Activated CD4-positive, alpha-beta T cell treated with anti-CD3 and anti-CD28 coated beads for 24 hours (primary cell): ENCODE results near the gene HBG2.
"Not testable (repeated sequence)": the region's sequence is repeated elsewhere in the genome, so short reads cannot be mapped to it uniquely, and the experiment has no call there.

ENCODE experiments used
- DNase-seq, 2 donors: peaks; one replicate each; pipeline ENCODE4 v3.0.0-alpha.2; 2020; ENCODE audit warnings: low read depth in 2 of 2

HBG2 gene

GRCh38 chr11:5254646-5255413 is at the start of gene HBG2:
HBG2 (minus strand) TSS chr11:5254781; CDS start chr11:5254728, 53 bp downstream.
- not testable (repeated sequence) for DNase-seq

DNA sequence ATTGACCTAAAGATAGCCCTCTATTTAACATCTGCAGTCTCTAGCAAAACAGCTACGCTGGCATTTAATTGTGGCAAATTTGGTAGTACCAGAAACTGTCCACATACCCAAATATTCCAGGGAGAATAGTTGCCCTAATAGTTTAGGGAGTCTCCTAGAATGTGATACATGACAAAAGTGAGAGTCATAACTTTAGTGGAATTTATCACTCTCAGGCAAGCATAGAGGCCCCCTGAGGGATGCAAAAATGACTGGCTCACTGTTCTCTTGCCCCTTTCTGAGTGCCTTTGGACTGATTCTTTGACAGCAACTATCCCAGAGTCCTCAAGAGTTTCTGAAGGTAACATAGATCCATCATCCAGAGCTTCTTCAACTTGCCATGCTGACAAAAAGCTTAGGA is 49.5 kb upstream of the HBG2 start:
- no peak for DNase-seq

- DNase-seq: no peak
Observed at GRCh38 chr11:5303626-5304025, 49.0 kb upstream of the HBG2 start.

DNA sequence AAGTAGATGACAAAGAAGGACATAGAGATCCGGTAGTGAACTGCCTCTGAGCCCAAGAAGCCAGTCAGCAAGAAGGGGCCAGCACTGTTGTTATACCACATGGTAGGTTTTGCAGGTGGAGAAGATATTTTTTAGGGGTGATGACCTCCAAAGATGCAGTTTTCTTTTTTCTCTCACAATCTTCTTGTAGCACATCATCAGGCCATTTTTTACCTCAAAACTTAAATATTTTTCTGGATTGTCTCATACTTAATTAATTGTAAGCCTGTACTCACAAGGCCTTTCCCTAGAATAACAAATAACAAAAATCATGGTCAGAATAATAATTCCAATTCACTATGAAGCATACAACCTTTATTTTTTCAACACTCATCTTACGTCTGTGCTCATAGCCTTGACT is 47.3 kb upstream of the HBG2 start, which contains the start of gene OR51B4:
Gene OR51B4 (minus strand): TSS at position 101 of the 400 bp plus-strand sequence. CDS start 0 bp downstream, at position 101.
- DNase-seq: no peak

DNA sequence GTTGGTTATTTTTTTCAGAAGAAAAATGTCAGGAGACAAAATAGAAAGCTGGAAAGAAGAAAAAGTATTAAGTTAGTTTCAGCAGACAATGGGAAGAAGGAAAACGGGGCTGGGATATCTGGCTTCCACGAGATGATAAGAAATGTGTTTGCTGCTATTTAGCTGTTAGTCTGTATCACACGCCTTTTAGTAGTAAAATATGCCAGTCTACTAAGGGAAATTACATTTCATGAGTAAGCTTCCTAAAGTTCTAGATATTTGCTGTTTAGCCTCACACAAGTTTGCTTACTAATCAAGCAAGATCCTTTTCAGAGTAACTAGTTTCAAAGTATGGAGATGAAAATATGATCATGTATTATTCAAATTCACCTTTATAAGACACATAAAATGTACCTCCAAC is 45.7 kb upstream of the HBG2 start:
- DNase-seq: no peak

GRCh38 chr11:5298451-5298850 is 43.9 kb upstream of the HBG2 start:
- DNase-seq: no peak

DNA sequence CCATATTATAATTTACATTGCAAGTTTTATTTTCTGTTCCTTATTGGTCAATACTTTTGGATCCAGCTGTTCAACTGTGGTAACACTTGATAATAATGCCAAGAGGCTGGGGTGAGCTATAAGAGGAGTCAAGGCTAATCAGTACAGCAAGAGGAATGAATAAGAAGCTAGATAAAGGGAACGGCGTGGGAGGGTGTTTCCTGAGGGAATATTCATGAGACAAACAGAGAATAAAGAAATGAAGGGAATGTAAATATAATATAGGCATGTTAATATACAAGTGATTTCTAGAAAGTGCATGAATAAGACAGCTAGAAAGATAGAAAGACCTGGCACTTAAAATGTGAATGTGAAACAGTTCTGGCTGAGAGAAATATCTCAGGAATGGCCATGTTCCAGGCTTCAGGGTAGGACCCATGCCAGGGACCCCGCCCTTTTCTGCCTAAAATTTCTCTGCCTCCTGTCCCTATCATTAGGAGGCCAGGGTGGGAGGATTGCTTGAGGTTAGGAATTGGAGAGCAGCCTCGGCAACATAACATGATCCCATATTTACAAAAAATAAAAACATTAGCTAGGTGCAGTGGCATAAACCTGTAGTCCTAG is 43.2 kb upstream of the HBG2 start:
- no peak for DNase-seq

DNA sequence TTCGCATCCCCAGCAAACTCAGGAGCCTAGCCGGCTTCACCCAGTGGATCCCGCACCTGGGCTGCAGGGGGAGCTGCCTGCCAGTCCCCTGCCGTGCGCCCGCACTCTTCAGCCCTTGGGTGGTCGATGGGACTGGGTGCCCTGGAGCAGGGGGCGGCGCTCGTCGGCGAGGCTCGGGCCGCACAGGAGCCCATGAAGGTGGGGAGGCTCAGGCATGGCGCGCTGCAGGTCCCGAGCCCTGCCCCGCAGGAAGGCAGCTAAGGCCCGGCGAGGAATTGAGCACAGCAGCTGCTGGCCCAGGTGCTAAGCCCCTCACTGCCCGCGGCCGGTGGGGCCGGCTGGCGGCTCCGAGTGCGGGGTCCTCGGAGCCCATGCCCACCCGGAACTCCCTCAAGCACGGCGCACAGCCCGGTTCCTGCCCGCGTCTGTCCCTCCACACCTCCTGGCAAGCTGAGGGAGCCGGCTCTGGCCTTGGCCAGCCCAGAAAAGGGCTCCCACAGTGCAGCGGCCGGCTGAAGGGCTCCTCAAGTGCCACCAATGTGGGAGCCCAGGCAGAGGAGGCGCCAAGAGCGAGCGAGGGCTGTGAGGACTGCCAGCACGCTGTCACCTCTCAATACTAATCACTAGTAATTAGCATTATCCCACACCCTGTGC is 39.9 kb upstream of the HBG2 start:
- not testable (repeated sequence) for DNase-seq

- no peak for DNase-seq
Observed at GRCh38 chr11:5293028-5293427, 38.4 kb upstream of the HBG2 start.

- no peak for DNase-seq
Observed at GRCh38 chr11:5291207-5291838, 36.7 kb upstream of the HBG2 start.

- no peak for DNase-seq
Observed at GRCh38 chr11:5290106-5290505, 35.5 kb upstream of the HBG2 start.

GRCh38 chr11:5289696-5290095 is 35.1 kb upstream of the HBG2 start:
- DNase-seq: no peak

DNA sequence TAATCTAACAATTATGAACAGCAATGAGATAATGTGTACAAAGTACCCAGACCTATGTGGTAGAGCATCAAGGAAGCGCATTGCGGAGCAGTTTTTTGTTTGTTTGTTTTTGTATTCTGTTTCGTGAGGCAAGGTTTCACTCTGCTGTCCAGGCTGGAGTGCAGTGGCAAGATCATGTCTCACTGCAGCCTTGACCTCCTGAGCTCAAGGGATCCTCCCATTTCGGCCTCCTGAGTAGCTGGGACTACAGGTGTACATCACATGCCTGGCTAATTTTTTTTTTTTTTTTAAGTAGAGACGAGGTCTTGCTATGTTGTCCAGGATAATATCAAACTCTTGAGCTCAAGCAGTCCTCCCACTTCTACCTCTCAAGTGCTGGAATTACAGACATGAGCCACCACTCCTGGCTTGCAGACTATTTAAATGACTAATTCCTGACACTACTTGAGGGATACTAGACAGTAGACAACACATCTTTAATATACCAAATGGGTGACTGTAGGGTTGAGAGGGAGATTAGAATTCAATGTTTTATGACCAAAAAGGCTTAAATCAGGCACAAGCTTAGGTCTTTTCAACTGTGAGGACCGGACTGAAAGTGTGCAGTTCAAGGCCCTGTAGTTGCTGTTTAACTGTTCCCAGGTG is 34.4 kb upstream of the HBG2 start:
- DNase-seq: no peak

- DNase-seq: no peak
Observed at GRCh38 chr11:5288108-5288905, 33.7 kb upstream of the HBG2 start.

- no peak for DNase-seq
Observed at GRCh38 chr11:5286901-5287300, 32.3 kb upstream of the HBG2 start.

GRCh38 chr11:5286351-5286750 is 31.8 kb upstream of the HBG2 start:
- no peak for DNase-seq

DNA sequence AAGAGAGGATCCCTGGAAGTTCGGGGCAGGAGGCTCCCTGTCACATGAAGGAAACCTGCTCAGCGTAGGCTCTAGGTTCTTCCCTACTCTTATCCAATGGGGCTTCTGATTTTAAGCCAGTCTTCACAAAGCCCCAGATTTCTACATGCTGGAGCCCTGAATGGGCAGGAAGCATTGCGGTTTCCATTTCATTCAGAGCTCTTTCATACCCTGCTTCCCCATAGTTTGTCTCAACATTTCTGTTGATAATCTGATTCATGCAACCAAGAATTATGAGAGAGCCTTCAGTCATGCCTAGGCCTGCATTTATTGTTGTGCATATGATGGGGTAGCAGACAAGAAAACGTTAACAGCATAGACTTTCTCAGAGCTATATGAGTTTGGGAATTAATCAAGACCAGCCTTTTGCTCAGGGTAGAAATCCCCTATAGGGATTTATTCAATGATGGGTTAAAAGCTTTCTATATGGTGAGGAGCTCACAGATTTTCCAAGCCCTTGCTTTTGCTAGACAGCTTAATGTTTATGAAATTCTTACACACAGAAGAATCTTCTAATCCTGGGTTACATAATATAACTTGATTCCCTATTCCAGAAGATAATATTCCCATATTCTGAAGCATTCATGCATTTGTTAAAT is 31.2 kb upstream of the HBG2 start:
- no peak for DNase-seq

- DNase-seq: no peak
Observed at GRCh38 chr11:5284637-5285036, 30.1 kb upstream of the HBG2 start.

DNA sequence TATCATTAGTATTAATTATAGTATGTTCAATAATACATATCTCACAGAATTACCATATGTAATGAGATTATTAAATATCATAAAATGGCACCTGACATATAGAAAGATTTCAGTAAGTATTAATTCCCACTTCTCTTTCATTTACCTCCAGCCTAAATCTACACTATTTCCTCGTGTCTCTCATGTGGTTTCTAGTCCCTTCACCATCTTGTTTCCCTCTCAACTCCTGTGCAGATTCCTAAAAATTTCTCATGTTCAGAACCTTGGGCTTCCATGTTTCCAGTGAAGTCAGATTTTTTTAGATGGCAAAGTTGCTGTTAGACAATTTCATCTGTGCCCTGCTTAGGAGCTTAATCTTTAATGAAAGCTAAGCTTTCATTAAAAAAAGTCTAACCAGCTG is 29.3 kb upstream of the HBG2 start:
- DNase-seq: no peak

GRCh38 chr11:5283086-5283485 is 28.5 kb upstream of the HBG2 start:
- no peak for DNase-seq

- no peak for DNase-seq
Observed at GRCh38 chr11:5282628-5283027, 28.0 kb upstream of the HBG2 start.
